ENCODE results near the gene LPCAT4.
"Not testable (repeated sequence)": the region's sequence is repeated elsewhere in the genome, so short reads cannot be mapped to it uniquely, and the experiment has no call there.

Gene LPCAT4

GRCh38 chr15:34367101-34368081 lies at the start of gene LPCAT4:
Gene LPCAT4 (minus strand): TSS chr15:34367196. CDS start chr15:34367100, 96 bp downstream.
- Histone ChIP-seq H3K9me3 (ENCODE audit: control insufficient read depth, low read length) (no peaks in the 10 kb centered on the region), H3K4me1 (ENCODE audit: control insufficient read depth, insufficient read depth, low read length) (peaks cover 43% of the 10 kb centered on the region), H3K36me3 (ENCODE audit: control insufficient read depth, insufficient read depth, low read length) (peaks cover 10% of the 10 kb centered on the region), H3K27me3 (ENCODE audit: control insufficient read depth, insufficient read depth, low read length) (no peaks in the 10 kb centered on the region), H3K4me3 (ENCODE audit: low read length) (peak within 1 kb of the TSS; percentile 91), H3K9ac (ENCODE audit: low read length) (peak within 1 kb of the TSS; percentile 92)

GRCh38 chr15:34409511-34409910 lies 42.5 kb upstream of the LPCAT4 start:
- H3K36me3 ChIP-seq (ENCODE audit: control insufficient read depth, insufficient read depth, low read length); H3K27me3 ChIP-seq (ENCODE audit: control insufficient read depth, insufficient read depth, low read length); H3K9me3 ChIP-seq (ENCODE audit: control insufficient read depth, low read length); H3K9ac ChIP-seq (ENCODE audit: low read length); H3K4me3 ChIP-seq (ENCODE audit: low read length); H3K4me1 ChIP-seq (ENCODE audit: control insufficient read depth, insufficient read depth, low read length): not testable (repeated sequence)

GRCh38 chr15:34408973-34409372 lies 42.0 kb upstream of the LPCAT4 start:
- not testable (repeated sequence) for H3K27me3 ChIP-seq (ENCODE audit: control insufficient read depth, insufficient read depth, low read length); H3K9me3 ChIP-seq (ENCODE audit: control insufficient read depth, low read length); H3K4me1 ChIP-seq (ENCODE audit: control insufficient read depth, insufficient read depth, low read length); H3K9ac ChIP-seq (ENCODE audit: low read length); H3K36me3 ChIP-seq (ENCODE audit: control insufficient read depth, insufficient read depth, low read length); H3K4me3 ChIP-seq (ENCODE audit: low read length)

- not testable (repeated sequence) for H3K4me1 ChIP-seq (ENCODE audit: control insufficient read depth, insufficient read depth, low read length); H3K36me3 ChIP-seq (ENCODE audit: control insufficient read depth, insufficient read depth, low read length); H3K27me3 ChIP-seq (ENCODE audit: control insufficient read depth, insufficient read depth, low read length); H3K9me3 ChIP-seq (ENCODE audit: control insufficient read depth, low read length); H3K9ac ChIP-seq (ENCODE audit: low read length); H3K4me3 ChIP-seq (ENCODE audit: low read length)
Observed at GRCh38 chr15:34403899-34404298, 36.9 kb upstream of the LPCAT4 start.

- not testable (repeated sequence) for H3K9ac ChIP-seq (ENCODE audit: low read length)
Observed at GRCh38 chr15:34403160-34403598, 36.2 kb upstream of the LPCAT4 start.

GRCh38 chr15:34397637-34398259 lies 30.8 kb upstream of the LPCAT4 start:
- not testable (repeated sequence) for H3K4me3 ChIP-seq (ENCODE audit: low read length); H3K9ac ChIP-seq (ENCODE audit: low read length); H3K4me1 ChIP-seq (ENCODE audit: control insufficient read depth, insufficient read depth, low read length); H3K36me3 ChIP-seq (ENCODE audit: control insufficient read depth, insufficient read depth, low read length); H3K27me3 ChIP-seq (ENCODE audit: control insufficient read depth, insufficient read depth, low read length); H3K9me3 ChIP-seq (ENCODE audit: control insufficient read depth, low read length)

More at GRCh38 chr15:34403160-34403598, 36.2 kb upstream of the LPCAT4 start:
- H3K27me3 ChIP-seq (ENCODE audit: control insufficient read depth, insufficient read depth, low read length); H3K4me1 ChIP-seq (ENCODE audit: control insufficient read depth, insufficient read depth, low read length); H3K4me3 ChIP-seq (ENCODE audit: low read length); H3K9me3 ChIP-seq (ENCODE audit: control insufficient read depth, low read length); H3K36me3 ChIP-seq (ENCODE audit: control insufficient read depth, insufficient read depth, low read length): not testable (repeated sequence)

- not testable (repeated sequence) for H3K36me3 ChIP-seq (ENCODE audit: control insufficient read depth, insufficient read depth, low read length); H3K27me3 ChIP-seq (ENCODE audit: control insufficient read depth, insufficient read depth, low read length); H3K9me3 ChIP-seq (ENCODE audit: control insufficient read depth, low read length); H3K4me1 ChIP-seq (ENCODE audit: control insufficient read depth, insufficient read depth, low read length); H3K4me3 ChIP-seq (ENCODE audit: low read length); H3K9ac ChIP-seq (ENCODE audit: low read length)
Observed at GRCh38 chr15:34392981-34393380, 26.0 kb upstream of the LPCAT4 start.

GRCh38 chr15:34389594-34390086 lies 22.6 kb upstream of the LPCAT4 start:
- H3K27me3 ChIP-seq (ENCODE audit: control insufficient read depth, insufficient read depth, low read length); H3K36me3 ChIP-seq (ENCODE audit: control insufficient read depth, insufficient read depth, low read length); H3K9me3 ChIP-seq (ENCODE audit: control insufficient read depth, low read length); H3K4me3 ChIP-seq (ENCODE audit: low read length); H3K9ac ChIP-seq (ENCODE audit: low read length); H3K4me1 ChIP-seq (ENCODE audit: control insufficient read depth, insufficient read depth, low read length): not testable (repeated sequence)

- H3K27me3 ChIP-seq (ENCODE audit: control insufficient read depth, insufficient read depth, low read length); H3K4me1 ChIP-seq (ENCODE audit: control insufficient read depth, insufficient read depth, low read length); H3K4me3 ChIP-seq (ENCODE audit: low read length); H3K9ac ChIP-seq (ENCODE audit: low read length); H3K36me3 ChIP-seq (ENCODE audit: control insufficient read depth, insufficient read depth, low read length); H3K9me3 ChIP-seq (ENCODE audit: control insufficient read depth, low read length): not testable (repeated sequence)
Observed at GRCh38 chr15:34381829-34382521, 15.0 kb upstream of the LPCAT4 start.

- H3K27me3 ChIP-seq (ENCODE audit: control insufficient read depth, insufficient read depth, low read length); H3K9ac ChIP-seq (ENCODE audit: low read length); H3K4me1 ChIP-seq (ENCODE audit: control insufficient read depth, insufficient read depth, low read length); H3K36me3 ChIP-seq (ENCODE audit: control insufficient read depth, insufficient read depth, low read length); H3K9me3 ChIP-seq (ENCODE audit: control insufficient read depth, low read length); H3K4me3 ChIP-seq (ENCODE audit: low read length): not testable (repeated sequence)
Observed at GRCh38 chr15:34380491-34380890, 13.5 kb upstream of the LPCAT4 start.

GRCh38 chr15:34376856-34377255 lies 9.9 kb upstream of the LPCAT4 start:
- H3K9ac ChIP-seq (ENCODE audit: low read length), result no peak overlapping the region
- no peaks in the 10 kb centered on the region for H3K4me1 ChIP-seq (ENCODE audit: control insufficient read depth, insufficient read depth, low read length)
- H3K36me3 ChIP-seq (ENCODE audit: control insufficient read depth, insufficient read depth, low read length), result no peaks in the 10 kb centered on the region
- H3K4me3 ChIP-seq (ENCODE audit: low read length), result no peak overlapping the region
- no peaks in the 10 kb centered on the region for H3K9me3 ChIP-seq (ENCODE audit: control insufficient read depth, low read length)
- H3K27me3 ChIP-seq (ENCODE audit: control insufficient read depth, insufficient read depth, low read length), result no peaks in the 10 kb centered on the region

GRCh38 chr15:34375541-34375940 lies 8.5 kb upstream of the LPCAT4 start:
- not testable (repeated sequence) for H3K36me3 ChIP-seq (ENCODE audit: control insufficient read depth, insufficient read depth, low read length); H3K4me1 ChIP-seq (ENCODE audit: control insufficient read depth, insufficient read depth, low read length); H3K4me3 ChIP-seq (ENCODE audit: low read length); H3K27me3 ChIP-seq (ENCODE audit: control insufficient read depth, insufficient read depth, low read length); H3K9ac ChIP-seq (ENCODE audit: low read length); H3K9me3 ChIP-seq (ENCODE audit: control insufficient read depth, low read length)
